Pulmonary artery endothelial cell (primary cell): ENCODE measurements around the gene HEXA. TPM values are rescaled to one million over a fixed set of nuclear protein-coding genes. Genes with fewer than 3 reads are reported as not detected.

Experiments
- DNase-seq: peaks from one replicate; pipeline ENCODE4 v3.0.0-alpha.2; 2011; ENCODE audit warnings: low read depth, low spot score
- total RNA-seq: library from RNA; depleted of rRNA; stranded (reverse); fragments of >200 nt; gene quantifications from 2 replicates; pipeline ENCODE4 v1.2.3, GENCODE V29; 2014

Gene HEXA
- total RNA-seq, 1 donor from 2014 or later: 56.5 TPM

- DNase-seq: no peak
These were observed 341 bp downstream of the HEXA start for GRCh38 chr15:72375501-72375845.

- DNase-seq: no peak
These were observed 3.5 kb downstream of the HEXA start for GRCh38 chr15:72372361-72372760.

GRCh38 chr15:72369964-72370363 lies 5.8 kb downstream of the HEXA start:
- DNase-seq: no peak

GRCh38 chr15:72368899-72369298 lies 6.9 kb downstream of the HEXA start:
- no peak for DNase-seq

GRCh38 chr15:72368325-72368724 lies 7.5 kb downstream of the HEXA start:
- no peak for DNase-seq

- no peak for DNase-seq
These were observed 10.0 kb downstream of the HEXA start for GRCh38 chr15:72365844-72366243.

GRCh38 chr15:72361176-72361575 lies 14.6 kb downstream of the HEXA start:
- no peak for DNase-seq

GRCh38 chr15:72358650-72359171 lies 17.1 kb downstream of the HEXA start:
- no peak for DNase-seq

- DNase-seq: no peak
These were observed 17.7 kb downstream of the HEXA start for GRCh38 chr15:72358121-72358520.

GRCh38 chr15:72354496-72354895 lies 21.3 kb downstream of the HEXA start:
- DNase-seq: no peak

GRCh38 chr15:72353266-72353665 lies 22.5 kb downstream of the HEXA start:
- no peak for DNase-seq

- no peak for DNase-seq
These were observed 30.0 kb downstream of the HEXA start for GRCh38 chr15:72345806-72346205.

- no peak for DNase-seq
These were observed 30.5 kb downstream of the HEXA start for GRCh38 chr15:72345280-72345679.

- DNase-seq: no peak
These were observed 31.2 kb downstream of the HEXA start for GRCh38 chr15:72344602-72345001.

- no peak for DNase-seq
These were observed 33.4 kb downstream of the HEXA start for GRCh38 chr15:72342385-72342784.

GRCh38 chr15:72341361-72341760 lies 34.5 kb downstream of the HEXA start:
- DNase-seq: no peak

- no peak for DNase-seq
These were observed 35.4 kb downstream of the HEXA start for GRCh38 chr15:72340366-72340765.

GRCh38 chr15:72339777-72340177 lies 36.0 kb downstream of the HEXA start:
- peak; percentile 33 for DNase-seq

- DNase-seq: no peak
These were observed 37.0 kb downstream of the HEXA start for GRCh38 chr15:72338617-72339321.

GRCh38 chr15:72338148-72338547 lies 37.7 kb downstream of the HEXA start:
- DNase-seq: no peak

GRCh38 chr15:72334842-72335241 lies 41.0 kb downstream of the HEXA start:
- DNase-seq: no peak

- DNase-seq: no peak
These were observed 44.8 kb downstream of the HEXA start for GRCh38 chr15:72331021-72331420.

GRCh38 chr15:72323752-72324151 lies 52.1 kb downstream of the HEXA start:
- no peak for DNase-seq
